KBM-7 (cell line): ENCODE results near the gene SNRNP70.
A peak's percentile ranks its signal among the peaks of the same experiment; 100 is the strongest.
"Not testable (repeated sequence)": the region's sequence is repeated elsewhere in the genome, so short reads cannot be mapped to it uniquely, and the experiment has no call there.

ENCODE experiments used
- DNase-seq: peaks from one replicate; pipeline ENCODE4 v3.0.0-alpha.2; 2015
- in situ Hi-C: fragments of 300-500 bp; cut with MboI; formaldehyde crosslinking; loops from 2 replicates; pipeline ENCODE4 v1.14.3; 2020; ENCODE audit warnings: low sequenced_read_pairs, low pct_unique_long_range_greater_than_20kb, mixed read lengths

Gene SNRNP70

GRCh38 chr19:49085020-49085867, at the start of gene SNRNP70:
TSS of gene SNRNP70 (plus strand) at chr19:49085451. CDS start at chr19:49086415, 964 bp downstream.
- in situ Hi-C loops, result no loop called here
- peak; percentile 99 for DNase-seq

- DNase-seq, result peak; percentile 37
- in situ Hi-C loops, result not testable (repeated sequence)
Observed at GRCh38 chr19:49036815-49037214, 48.4 kb upstream of the SNRNP70 start, which contains the start of gene CGB1. TSS of gene CGB1 (minus strand) at chr19:49036895. CDS start at chr19:49036711, 184 bp downstream.

- in situ Hi-C loops, result not testable (repeated sequence)
Observed at GRCh38 chr19:49038111-49038510, 47.1 kb upstream of the SNRNP70 start.

GRCh38 chr19:49038557-49039276, 46.5 kb upstream of the SNRNP70 start:
- DNase-seq, in situ Hi-C loops: not testable (repeated sequence)

More at GRCh38 chr19:49038111-49038510, 47.1 kb upstream of the SNRNP70 start:
- DNase-seq, result not testable (repeated sequence)

GRCh38 chr19:49039736-49040135, 45.5 kb upstream of the SNRNP70 start:
- DNase-seq, in situ Hi-C loops: not testable (repeated sequence)

- no peak for DNase-seq
- in situ Hi-C loops, result no loop called here
Observed at GRCh38 chr19:49042177-49042576, 43.1 kb upstream of the SNRNP70 start.

GRCh38 chr19:49042666-49043065, 42.6 kb upstream of the SNRNP70 start:
- DNase-seq, in situ Hi-C loops: not testable (repeated sequence)

GRCh38 chr19:49043548-49043947, 41.7 kb upstream of the SNRNP70 start, which contains the start of gene CGB5:
TSS of gene CGB5 (plus strand) at chr19:49043848. CDS start at chr19:49044210, 362 bp downstream.
- DNase-seq, in situ Hi-C loops: not testable (repeated sequence)

GRCh38 chr19:49049011-49049410, 36.2 kb upstream of the SNRNP70 start, which contains the start of gene CGB8:
TSS of gene CGB8 (minus strand) at chr19:49049111. CDS start at chr19:49048739, 372 bp downstream.
- in situ Hi-C loops, DNase-seq: not testable (repeated sequence)

GRCh38 chr19:49049834-49050233, 35.4 kb upstream of the SNRNP70 start:
- DNase-seq, in situ Hi-C loops: not testable (repeated sequence)

GRCh38 chr19:49050376-49051033, 34.7 kb upstream of the SNRNP70 start:
- in situ Hi-C loops, DNase-seq: not testable (repeated sequence)

GRCh38 chr19:49056101-49056901, 28.9 kb upstream of the SNRNP70 start:
- peak; percentile 61 for DNase-seq
- in situ Hi-C loops, result no loop called here

- DNase-seq, in situ Hi-C loops: not testable (repeated sequence)
Observed at GRCh38 chr19:49056902-49057596, 28.2 kb upstream of the SNRNP70 start.

- in situ Hi-C loops, result no loop called here
- DNase-seq, result no peak
Observed at GRCh38 chr19:49057636-49058234, 27.5 kb upstream of the SNRNP70 start, which contains the start of gene CGB7. TSS of gene CGB7 (minus strand) at chr19:49057749. CDS start at chr19:49055375, 2,374 bp downstream.

GRCh38 chr19:49058562-49058961, 26.7 kb upstream of the SNRNP70 start:
- in situ Hi-C loops, result no loop called here
- DNase-seq, result no peak

- in situ Hi-C loops, result no loop called here
- DNase-seq, result no peak
Observed at GRCh38 chr19:49059053-49059452, 26.2 kb upstream of the SNRNP70 start.

- DNase-seq, result no peak
- in situ Hi-C loops, result no loop called here
Observed at GRCh38 chr19:49061000-49061399, 24.3 kb upstream of the SNRNP70 start.
